HG03066 (cell line): ENCODE data around the gene DNAH12.
"Not testable (repeated sequence)": the region's sequence is repeated elsewhere in the genome, so short reads cannot be mapped to it uniquely, and the experiment has no call there.

Source experiments
- ATAC-seq: cut with Tn5 transposase; IDR thresholded peaks from one replicate; pipeline ENCODE4 v1.9.1; 2021; ENCODE audit warnings: low read depth; ENCODE audit not compliant: unreplicated experiment

The DNAH12 gene

DNA sequence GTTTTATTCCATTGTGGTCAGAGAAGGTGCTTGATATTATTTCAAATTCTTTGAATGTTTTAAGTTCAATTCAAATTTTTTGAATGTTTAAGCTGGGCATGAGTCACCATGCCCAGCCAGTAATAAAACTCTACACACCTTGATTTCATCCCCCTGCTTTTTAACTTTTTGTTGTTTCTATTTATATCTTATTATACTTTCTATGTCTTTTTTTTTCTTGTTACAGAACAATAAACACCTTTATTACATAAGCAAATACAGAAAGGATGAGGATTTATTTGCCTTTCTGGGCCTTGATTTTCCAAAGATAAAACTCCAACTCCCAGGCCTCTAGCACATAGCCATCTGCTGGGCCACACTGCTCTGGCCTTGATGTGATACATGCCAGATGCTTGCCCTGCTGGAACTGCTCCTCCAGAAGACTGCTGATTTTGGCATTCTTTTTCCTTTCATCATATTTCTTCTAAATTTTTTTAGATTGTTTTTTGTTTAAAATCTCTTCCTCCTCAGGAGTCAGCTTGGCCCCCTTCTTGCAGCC, 14.0 kb downstream of the DNAH12 start:
- ATAC-seq: no peak

DNA sequence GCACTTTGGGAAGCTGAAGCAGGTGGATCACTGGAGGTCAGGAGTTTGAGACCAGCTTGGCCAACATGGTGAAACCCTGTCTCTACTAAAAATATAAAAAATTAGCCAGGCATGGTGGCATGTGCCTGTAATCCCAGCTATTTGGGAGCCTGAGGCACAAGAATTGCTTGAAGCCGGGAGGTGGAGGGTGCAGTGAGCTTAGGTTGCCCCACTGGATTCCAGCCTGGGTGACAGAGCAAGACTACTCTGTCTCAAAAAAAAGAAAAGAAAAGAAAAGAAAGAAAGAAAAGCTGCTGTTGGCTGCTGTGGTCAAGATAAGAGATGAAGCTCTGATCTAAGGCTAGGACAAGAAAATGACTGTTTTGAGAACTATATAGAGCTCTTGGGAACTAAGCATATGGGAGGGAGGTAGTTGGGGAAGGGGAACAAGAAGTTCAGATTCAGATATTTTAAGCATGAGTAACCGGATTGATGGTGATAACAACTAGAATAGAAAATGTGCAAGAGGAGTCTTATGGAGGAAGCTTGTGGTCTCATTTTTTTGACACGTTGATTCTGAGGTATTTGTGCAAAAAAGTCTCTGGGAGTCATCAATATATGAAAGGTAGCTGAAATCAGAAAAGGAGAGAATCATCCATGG, 25.7 kb downstream of the DNAH12 start:
- ATAC-seq: no peak

DNA sequence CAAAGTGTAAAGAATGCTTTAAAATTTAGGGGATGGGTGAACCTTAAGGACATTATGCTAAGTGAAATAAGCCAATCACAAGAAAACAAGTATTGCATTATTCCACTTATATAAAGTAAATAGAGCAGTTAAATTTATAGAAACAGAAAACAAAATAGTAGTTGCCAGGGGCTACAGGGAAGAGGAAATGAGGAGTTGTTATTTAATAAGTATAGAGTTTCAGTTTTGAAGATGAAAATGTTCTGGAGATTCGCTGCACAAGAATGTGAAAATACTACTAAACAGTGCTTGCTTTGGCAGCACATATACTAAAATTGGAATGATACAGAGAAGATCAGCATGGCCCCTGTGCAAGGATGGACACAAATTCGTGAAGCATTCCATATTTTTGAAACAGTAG, 32.0 kb downstream of the DNAH12 start:
- no peak for ATAC-seq

DNA sequence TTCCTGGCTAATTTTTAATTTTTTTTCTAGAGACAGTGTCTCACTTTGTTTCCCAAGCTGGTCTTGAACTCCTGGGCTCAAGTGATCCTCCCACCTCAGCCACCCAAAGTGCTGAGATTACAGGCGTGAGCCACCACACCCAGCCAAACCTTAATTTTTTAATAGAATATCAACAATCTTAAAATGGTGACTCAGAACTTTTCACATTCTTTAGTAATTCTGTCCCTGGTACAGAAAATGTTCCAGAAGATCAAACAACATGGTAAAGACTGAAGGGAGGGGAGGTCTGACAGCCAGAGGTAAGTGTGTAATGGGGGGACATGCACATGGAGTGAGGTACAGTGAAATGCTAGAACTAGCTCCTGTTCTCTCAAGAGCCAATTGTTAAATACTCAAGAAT, 38.2 kb downstream of the DNAH12 start:
- no peak for ATAC-seq

DNA sequence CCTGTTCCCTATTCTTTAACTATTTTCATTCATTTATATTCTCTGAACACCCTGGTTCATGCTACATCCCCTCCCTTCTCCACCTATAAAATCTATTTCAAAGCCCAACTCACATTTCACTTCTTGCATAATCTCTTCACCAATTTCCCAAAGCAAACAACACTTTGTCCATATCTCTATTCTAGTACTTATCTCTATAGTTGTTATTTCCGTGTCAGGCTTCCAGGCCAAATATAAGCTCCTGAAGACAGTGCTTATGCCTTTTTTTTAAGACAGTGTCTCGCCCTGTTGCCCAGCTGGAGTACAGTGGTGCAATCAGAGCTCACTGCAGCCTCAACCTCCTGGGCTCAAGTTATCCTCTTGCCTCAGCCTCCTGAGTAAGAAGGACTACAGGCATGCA, 43.6 kb downstream of the DNAH12 start:
- ATAC-seq: no peak

DNA sequence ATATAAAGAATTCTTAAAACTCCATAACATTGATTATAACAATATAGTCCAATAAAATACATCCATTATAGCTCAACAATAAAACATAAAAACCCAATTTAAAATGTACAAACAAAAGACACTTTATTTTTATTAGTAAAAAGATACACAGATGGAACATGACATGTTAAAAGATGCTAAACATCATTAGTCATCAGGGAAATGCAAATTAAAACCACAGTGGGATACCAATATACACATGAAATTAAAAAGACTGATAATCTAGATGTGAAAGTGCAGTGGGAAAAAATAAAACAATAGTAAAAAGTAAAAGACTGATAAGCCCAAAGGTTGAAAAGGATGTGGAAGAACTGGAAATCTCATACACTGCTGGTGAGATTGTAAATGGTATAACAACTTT, 46.2 kb downstream of the DNAH12 start:
- ATAC-seq: no peak

DNA sequence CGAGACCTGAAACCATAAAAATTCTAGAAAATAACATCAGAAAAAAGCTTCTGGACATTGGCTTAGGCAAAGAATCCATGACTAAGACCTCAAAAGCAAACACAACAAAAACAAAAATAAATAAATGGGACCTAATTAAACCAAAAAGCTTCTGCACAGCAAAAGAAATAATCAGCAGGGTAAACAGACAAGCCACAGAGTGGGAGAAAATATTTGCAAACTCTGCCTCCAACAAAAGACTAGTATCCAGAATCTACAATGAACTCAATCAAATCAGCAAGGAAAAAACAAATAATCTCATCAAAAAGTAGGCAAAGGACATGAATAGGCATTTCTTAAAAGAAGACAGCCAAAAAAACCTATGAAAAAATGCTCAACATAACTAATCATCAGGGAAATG, 59.6 kb downstream of the DNAH12 start:
- ATAC-seq: no peak

DNA sequence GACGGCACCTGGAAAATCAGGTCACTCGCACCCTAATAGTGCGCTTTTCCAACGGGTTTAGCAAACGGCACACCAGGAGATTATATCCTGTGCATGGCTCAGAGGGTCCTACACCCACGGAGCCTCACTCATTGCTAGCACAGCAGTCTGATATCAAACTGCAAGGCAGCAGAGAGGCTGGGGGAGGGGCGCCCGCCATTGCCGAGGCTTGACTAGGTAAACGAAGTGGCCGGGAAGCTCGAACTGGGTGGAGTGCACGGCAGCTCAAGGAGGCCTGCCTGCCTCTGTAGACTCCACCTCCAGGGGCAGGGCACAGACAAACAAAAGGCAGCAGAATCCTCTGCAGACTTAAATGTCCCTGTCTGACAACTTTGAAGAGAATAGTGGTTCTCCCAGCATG, 67.0 kb downstream of the DNAH12 start:
- ATAC-seq: not testable (repeated sequence)

DNA sequence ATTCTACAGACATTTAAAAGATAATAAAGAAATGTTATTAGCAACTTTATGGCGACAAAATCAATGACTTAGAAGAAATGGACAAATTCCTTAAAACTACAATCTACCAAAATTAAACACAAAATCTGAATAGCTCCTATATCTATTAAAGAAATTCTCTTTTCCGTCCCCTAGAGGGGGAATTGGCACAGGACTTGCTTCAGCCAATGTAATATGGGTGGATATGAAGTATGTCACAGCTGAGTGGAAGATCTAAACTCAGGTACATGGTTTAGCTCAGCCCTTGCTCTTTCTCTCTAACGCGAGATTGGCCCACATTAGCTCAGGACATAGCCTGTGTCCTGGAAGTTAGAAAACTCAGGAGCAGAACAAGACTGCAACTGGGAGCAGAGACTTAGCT, 79.3 kb downstream of the DNAH12 start:
- ATAC-seq: no peak

DNA sequence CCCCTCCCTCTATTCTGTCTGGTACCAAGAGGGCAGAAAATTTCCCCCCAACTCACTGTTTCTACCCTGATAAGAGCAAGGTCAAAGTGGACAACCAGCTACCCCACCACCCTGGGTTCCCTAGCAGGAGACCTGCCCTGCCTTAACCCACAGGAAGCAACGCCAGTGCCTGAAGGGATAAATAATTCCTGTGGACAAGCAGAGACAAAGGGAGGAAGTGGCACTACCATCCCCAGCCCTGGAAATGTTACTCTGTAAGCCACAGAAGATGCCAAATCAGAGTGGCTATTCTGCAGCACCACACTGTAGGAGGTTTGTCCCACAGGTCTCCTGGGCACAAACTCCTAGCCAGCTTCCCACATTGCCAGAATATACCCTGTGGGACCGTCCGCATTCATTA, 80.1 kb downstream of the DNAH12 start:
- no peak for ATAC-seq

DNA sequence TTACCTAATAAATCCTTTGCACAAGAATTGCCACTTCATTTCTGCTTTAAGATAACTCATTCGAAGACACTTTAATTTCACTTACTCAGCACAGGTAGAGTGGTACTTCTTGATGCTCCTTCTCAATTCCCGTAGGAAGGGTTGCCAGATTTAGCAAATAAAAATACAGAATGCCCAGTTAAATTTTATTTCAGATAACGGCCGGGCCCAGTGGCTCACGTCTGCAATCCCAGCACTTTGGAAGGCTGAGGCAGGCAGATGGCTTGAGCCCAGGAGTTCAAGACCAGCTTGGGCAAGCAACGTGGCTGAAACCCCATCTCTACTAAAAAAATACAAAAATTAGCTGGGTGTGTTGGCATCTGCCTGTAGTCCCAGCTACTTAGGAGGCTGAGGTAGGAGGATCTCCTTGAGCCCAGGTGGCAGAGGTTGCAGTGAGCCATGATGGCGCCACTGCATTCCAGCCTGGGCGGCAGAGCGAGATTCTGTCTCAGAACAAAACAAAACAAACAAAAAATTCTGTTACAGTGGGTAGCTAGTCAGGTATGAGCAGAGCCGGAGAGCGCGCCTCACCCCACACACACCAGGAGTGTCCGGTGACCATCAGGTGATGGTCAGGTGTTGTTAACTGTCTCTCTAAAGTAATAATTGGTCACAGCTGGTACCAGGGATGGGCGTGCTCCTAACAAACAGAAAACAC, 92.8 kb downstream of the DNAH12 start:
- no peak for ATAC-seq

DNA sequence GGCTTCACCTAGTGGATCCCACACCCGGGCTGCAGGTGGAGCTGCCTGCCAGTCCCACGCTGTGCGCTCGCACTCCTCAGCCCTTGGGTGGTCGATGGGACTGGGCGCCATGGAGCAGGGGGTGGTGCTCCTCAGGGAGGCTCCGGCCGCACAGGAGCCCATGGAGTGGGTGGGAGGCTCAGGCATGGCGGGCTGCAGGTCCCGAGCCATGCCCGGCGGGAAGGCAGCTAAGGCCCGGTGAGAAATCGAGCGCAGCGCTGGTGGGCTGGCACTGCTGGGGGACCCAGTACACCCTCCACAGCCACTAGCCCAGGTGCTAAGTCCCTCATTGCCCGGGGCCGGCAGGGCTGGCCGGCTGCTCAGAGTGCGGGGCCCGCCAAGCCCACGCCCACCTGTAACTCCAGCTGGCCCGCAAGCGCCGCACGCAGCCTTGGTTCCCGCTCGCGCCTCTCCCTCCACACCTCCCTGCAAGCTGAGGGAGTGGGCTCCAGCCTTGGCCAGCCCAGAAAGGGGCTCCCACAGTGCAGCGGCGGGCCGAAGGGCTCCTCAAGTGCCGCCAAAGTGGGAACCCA, 94.8 kb downstream of the DNAH12 start:
- not testable (repeated sequence) for ATAC-seq

DNA sequence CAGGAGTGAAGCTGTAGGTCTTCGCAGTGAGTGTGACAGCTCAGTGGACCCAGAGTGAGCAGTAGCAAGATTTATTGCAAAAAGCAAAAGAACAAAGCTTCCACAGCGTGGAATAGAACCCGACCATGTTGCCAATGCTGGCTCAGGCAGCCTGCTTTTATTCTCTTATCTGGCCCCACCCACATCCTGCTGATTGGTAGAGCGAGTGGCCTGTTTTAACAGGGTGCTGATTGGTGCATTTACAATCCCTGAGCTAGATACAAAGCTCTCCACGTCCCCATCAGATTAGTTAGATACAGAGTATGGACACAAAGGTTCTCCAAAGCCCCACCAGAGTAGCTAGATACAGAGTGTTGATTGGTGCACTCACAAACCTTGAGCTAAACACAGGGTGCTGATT, 95.7 kb downstream of the DNAH12 start:
- not testable (repeated sequence) for ATAC-seq

DNA sequence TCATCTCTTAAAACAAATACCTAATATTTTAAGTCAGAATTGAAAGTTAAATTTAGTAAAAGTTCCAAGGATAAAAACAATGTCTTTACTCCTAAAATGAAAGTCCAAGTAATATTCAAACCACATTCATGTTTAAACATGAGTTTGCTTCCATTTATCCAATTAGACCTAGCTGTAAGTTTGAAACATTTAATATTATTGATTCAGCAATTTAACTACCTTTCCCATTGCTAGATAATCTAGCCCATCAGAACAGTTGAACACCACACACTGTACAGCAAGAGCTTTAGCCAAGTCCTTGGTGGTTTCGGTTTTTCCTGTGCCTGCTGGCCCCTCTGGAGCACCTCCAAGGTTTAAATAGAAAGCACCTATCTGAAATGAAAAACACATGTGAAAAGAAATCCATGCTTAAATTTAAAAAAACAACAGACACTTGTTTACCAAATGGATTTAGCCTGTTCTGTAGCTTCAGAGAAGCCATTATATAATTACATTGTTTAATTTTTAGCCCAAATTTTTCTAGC, 97.8 kb downstream of the DNAH12 start:
- no peak for ATAC-seq

DNA sequence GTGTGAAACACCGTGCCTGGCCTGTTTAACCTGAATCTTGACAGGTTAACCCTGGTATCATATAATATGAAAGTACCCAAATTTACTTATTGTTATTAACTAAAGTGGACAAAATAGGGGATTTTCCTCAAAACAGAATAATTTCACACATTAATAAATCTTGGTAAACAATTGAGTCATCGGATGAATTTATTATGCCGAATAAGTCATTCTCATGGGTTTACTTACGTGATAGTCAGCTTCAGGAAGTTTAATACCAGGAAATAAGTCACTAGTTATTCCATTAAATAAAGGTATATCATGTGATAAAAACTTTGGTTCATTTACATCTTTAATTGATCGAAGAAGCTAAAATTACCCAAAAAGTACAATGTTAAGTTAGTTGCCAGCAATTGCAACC, 99.7 kb downstream of the DNAH12 start:
- ATAC-seq: no peak

DNA sequence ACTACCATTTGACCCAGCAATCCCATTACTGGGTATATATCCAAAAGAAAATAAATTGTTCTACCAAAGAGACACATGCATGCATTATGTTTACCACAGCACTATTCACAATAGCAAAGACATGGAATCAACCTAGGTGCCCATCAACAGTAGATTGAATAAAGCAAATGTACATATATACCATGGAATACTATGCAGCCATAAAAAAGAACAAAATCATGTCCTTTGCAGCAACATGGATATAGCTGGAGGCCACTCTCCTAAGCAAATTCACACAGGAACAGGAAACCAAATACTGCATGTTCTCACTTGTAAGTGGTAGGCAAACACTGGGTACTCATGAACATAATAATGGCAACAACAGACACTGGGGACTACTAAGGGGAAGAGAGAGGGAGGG, 104.0 kb downstream of the DNAH12 start:
- not testable (repeated sequence) for ATAC-seq

DNA sequence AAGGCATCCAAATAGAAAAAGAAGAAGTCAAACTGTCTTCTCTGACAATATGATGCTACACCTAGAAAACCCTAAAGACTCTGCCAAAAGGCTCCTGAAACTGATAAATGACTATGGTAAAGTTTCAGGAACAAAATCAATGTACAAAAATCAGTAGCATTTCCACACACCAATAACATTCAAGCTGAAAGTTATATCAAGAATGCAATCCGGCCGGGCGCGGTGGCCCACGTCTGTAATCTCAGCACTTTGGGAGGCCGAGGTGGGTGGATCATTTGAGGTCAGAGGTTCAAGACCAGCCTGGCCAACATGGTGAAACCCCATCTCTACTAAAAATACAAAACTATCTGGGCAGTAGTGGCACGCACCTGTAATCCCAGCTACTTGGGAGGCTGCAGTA, 105.7 kb downstream of the DNAH12 start:
- ATAC-seq: not testable (repeated sequence)

DNA sequence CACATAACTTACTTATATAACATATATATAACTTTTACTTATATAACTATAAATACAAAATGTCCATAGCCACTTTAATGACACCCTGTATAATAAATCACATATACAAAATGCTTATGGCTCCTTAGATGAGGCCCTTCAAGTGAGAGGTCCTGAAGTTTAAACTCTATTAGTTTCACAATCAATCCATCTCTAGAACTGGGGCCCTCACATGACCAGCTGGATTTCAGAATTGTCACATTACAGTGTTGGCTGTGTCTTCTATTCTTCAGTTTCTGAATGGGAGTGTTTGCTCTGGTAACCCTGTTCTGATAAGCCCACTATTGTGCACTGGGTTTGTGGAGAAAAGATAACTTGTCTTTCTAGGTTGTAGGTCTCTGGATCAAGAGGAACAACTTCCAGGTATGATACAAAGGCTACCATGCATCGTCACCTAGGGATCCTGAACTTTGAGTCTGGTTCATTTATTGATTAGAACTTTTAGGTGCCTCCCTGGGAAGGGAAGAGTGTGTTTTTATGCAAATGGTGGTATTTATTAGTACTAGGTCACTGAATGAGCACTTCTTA, 107.9 kb downstream of the DNAH12 start:
- no peak for ATAC-seq

DNA sequence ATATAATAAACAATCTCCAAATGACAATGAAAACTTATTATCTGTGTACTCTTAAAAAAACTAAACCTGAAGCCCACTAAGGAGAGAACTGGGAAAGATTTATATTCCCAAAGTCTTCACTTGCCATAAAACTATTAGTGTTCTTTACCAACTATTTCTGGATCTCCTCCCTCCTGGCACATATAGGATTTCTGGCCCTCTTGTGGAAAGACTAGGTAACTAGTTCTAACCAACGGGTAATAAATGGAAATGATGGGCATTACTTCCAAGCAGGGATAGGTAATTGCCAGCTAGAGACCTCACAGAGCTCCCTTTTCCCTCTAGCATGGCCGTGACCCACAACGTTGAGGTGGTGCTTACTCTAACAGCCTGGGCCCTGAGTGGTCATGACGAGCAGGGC, 110.1 kb downstream of the DNAH12 start:
- ATAC-seq: no peak

DNA sequence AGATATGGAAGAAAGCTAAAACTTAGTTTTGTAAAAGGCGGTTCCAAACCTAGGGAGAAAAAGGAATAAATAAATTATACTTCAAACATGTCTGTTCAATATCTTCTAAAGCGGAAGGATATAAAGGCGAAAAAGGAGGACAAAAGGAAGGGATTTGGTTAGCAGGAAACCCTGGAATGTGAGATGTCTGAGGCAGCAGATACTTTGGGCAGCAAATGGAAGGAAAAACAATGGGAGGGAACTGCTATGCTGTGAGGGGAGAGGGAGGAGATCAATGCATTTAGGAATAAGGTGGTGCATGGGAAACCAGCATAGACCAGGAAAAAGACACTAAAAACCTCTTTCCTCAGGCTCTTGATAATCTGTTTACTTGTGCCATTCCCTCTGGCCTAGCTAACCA, 120.8 kb downstream of the DNAH12 start:
- no peak for ATAC-seq

DNA sequence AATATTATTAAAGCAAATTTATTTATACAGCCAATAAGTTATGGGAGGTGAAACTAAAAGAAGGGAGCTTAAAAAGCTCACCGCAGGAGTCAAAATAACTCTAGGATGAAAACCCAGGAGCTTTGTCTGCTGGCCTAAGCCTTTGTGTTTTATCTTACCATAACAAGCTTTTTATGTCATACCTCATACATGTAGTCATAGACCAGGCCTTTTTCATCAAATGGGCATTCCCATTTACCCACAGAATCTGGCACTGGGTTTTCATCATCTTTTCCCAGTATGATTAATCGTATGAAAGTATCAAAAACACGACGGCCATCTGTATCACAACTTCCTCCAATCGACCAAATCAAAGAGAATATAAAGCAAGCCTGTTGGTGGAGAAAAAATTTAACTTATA, 122.8 kb downstream of the DNAH12 start:
- no peak for ATAC-seq
